H1 (cell line): ENCODE measurements around the gene ARHGEF12. TPM values are rescaled to one million over a fixed set of nuclear protein-coding genes. Genes with fewer than 3 reads are reported as not detected.

ENCODE experiments used
- CEBPB ChIP-seq: IDR thresholded peaks from 2 replicates; pipeline ENCODE4 v1.6.1; 2012; ENCODE audit warnings: low read depth, low read length
- RFX5 ChIP-seq: IDR thresholded peaks from 2 replicates; pipeline ENCODE4 v1.6.1; 2011; ENCODE audit warnings: low read depth, low read length, improper control_type of control experiment, borderline replicate concordance
- polyA plus RNA-seq, 7 experiments: library from polyadenylated mRNA; depleted of rRNA in 3 of 7; stranded (reverse) in 5 of 7; unstranded in 2 of 7; fragments of >200 nt in 5 of 7; fragments of 200-250 nt in 2 of 7; gene quantifications; 1 replicate in 5 of 7; 2 replicates in 1 of 7; 4 replicates in 1 of 7; pipeline versions ENCODE4 v1.2.1 to v1.2.3, GENCODE V29; 2011 to 2013; ENCODE audit warnings: missing spikeins in 2 of 7, mixed read lengths in 2 of 7
- total RNA-seq: library from RNA; stranded (reverse); fragmentation: NEBNext Ultra II Directional; extraction: Animal tissue kit (Norgen Biotek cat#: 25700); gene quantifications from 2 replicates; pipeline ENCODE4 v1.2.1, GENCODE V29; 2021
- TF ChIP-seq, protein P1 (sequence below): IDR thresholded peaks from 2 replicates; pipeline ENCODE4 v1.6.1; 2012; ENCODE audit warnings: inconsistent platforms

Gene ARHGEF12
- total and polyA plus RNA-seq, 2 of the 8 experiments (the other 6 are each of a cell fraction or from before 2014, with no cell fraction given), result 5.1 to 33.7 TPM

- TF ChIP-seq RFX5, result no peak
- TF ChIP-seq, protein P1, sequence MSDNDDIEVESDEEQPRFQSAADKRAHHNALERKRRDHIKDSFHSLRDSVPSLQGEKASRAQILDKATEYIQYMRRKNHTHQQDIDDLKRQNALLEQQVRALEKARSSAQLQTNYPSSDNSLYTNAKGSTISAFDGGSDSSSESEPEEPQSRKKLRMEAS, result no peak
- TF ChIP-seq CEBPB, result no peak
Measured at GRCh38 chr11:120524536-120525085, 188.4 kb downstream of the ARHGEF12 start (continued).
